HG03039 (cell line): ENCODE data around the gene EGR1.

ENCODE experiments used
- ATAC-seq: cut with Tn5 transposase; IDR thresholded peaks from one replicate; pipeline ENCODE4 v1.9.1; 2021; ENCODE audit warnings: mild to moderate bottlenecking, moderate library complexity; ENCODE audit not compliant: unreplicated experiment

Gene EGR1

GRCh38 chr5:138452720-138453119 lies 12.6 kb upstream of the EGR1 start:
- no peak for ATAC-seq

GRCh38 chr5:138453590-138453989 lies 11.7 kb upstream of the EGR1 start:
- ATAC-seq: no peak

GRCh38 chr5:138454121-138454520 lies 11.2 kb upstream of the EGR1 start:
- no peak for ATAC-seq

- no peak for ATAC-seq
Measured at GRCh38 chr5:138455232-138455930, 9.9 kb upstream of the EGR1 start.

GRCh38 chr5:138457531-138458275 lies 7.6 kb upstream of the EGR1 start:
- ATAC-seq: no peak

- no peak for ATAC-seq
Measured at GRCh38 chr5:138458384-138458783, 6.9 kb upstream of the EGR1 start.

GRCh38 chr5:138458856-138459255 lies 6.4 kb upstream of the EGR1 start:
- no peak for ATAC-seq

- no peak for ATAC-seq
Measured at GRCh38 chr5:138459311-138459933, 5.9 kb upstream of the EGR1 start.

GRCh38 chr5:138460032-138460693 lies 5.1 kb upstream of the EGR1 start:
- no peak for ATAC-seq

- ATAC-seq: no peak
Measured at GRCh38 chr5:138461343-138462125, 3.7 kb upstream of the EGR1 start.

GRCh38 chr5:138463419-138464007 lies 1.8 kb upstream of the EGR1 start:
- no peak for ATAC-seq

- peak; percentile 45 for ATAC-seq
Measured at GRCh38 chr5:138464008-138464387, 1.3 kb upstream of the EGR1 start.

GRCh38 chr5:138464388-138465260 lies 655 bp upstream of the EGR1 start:
- ATAC-seq: peak; percentile 72

- no peak for ATAC-seq
Measured at GRCh38 chr5:138466125-138466899, 1.0 kb downstream of the EGR1 start.

GRCh38 chr5:138466900-138467710 lies 1.8 kb downstream of the EGR1 start:
- ATAC-seq: no peak

GRCh38 chr5:138467711-138468132 lies 2.4 kb downstream of the EGR1 start:
- ATAC-seq: no peak

GRCh38 chr5:138468133-138468965 lies 3.1 kb downstream of the EGR1 start:
- no peak for ATAC-seq
